Ishikawa (cell line): Measurements from ENCODE around the gene CLSTN2.

Experiments used
- CEBPB ChIP-seq: IDR thresholded peaks from 2 replicates; pipeline ENCODE4 v1.6.1; 2012
- CREB1 ChIP-seq: IDR thresholded peaks from 2 replicates; pipeline ENCODE4 v1.6.1; 2012; ENCODE audit warnings: low read depth
- EGR1 ChIP-seq: IDR thresholded peaks from 2 replicates; pipeline ENCODE4 v1.6.1; 2012
- EP300 ChIP-seq: IDR thresholded peaks from 2 replicates; pipeline ENCODE4 v1.6.1; 2012; ENCODE audit warnings: borderline replicate concordance
- FOXM1 ChIP-seq: IDR thresholded peaks from 2 replicates; pipeline ENCODE4 v1.6.1; 2012; ENCODE audit warnings: low read depth, borderline replicate concordance
- NFIC ChIP-seq: IDR thresholded peaks from 2 replicates; pipeline ENCODE4 v1.6.1; 2012
- RAD21 ChIP-seq: IDR thresholded peaks from 2 replicates; pipeline ENCODE4 v1.6.1; 2012; ENCODE audit warnings: low read depth
- TAF1 ChIP-seq: IDR thresholded peaks from 2 replicates; pipeline ENCODE4 v1.6.1; 2012; ENCODE audit warnings: low read depth, mild to moderate bottlenecking
- TCF12 ChIP-seq: IDR thresholded peaks from 2 replicates; pipeline ENCODE4 v1.6.1; 2012; ENCODE audit warnings: low read depth
- TEAD4 ChIP-seq: IDR thresholded peaks from 2 replicates; pipeline ENCODE4 v1.6.1; 2012
- YY1 ChIP-seq: IDR thresholded peaks from 2 replicates; pipeline ENCODE4 v1.6.1; 2012; ENCODE audit warnings: low read depth
- ZBTB7A ChIP-seq: IDR thresholded peaks from 2 replicates; pipeline ENCODE4 v1.6.1; 2012; ENCODE audit warnings: low read depth
- TF ChIP-seq, protein P1 (sequence below): IDR thresholded peaks from 2 replicates; pipeline ENCODE4 v1.6.1; 2012
- TF ChIP-seq, protein P2 (sequence below): IDR thresholded peaks from 2 replicates; pipeline ENCODE4 v1.6.1; 2012; ENCODE audit warnings: low read depth, mild to moderate bottlenecking
- TF ChIP-seq, protein P3 (sequence below): IDR thresholded peaks from 2 replicates; pipeline ENCODE4 v1.6.1; 2012

The CLSTN2 gene

DNA sequence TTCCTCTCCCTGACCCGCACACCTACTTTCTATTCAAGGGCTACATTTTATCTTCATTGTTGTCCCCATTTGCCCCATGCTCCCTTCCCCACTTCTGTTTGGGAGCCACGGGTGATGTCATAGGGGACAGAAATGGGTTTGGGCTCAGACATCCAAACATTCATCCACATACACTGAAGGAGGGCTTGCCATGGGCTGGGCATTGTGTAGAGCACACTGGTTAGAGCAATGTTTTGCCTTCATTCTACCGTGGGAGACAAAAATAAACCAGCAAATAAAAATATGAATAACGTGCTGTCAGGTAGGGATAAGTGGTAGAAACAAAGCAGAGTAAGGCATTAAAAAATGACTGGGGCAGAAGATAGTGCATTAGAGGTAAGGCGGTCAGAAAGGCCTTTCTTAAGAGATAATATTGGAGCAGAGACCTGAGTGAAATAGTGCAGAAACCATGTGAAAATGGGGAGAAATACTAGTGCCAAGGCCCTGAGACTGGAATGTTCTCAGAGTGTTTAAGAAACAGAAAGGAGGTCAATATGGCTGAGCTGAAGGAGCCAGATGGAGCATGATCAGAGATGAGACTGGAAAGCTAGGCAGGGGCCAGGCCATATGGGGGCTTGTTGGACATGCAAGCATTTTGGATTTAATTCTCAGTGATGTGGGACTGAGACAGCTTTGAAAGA lies 40.9 kb upstream of the CLSTN2 start:
- TF ChIP-seq EGR1 (no peak), ZBTB7A (no peak), CEBPB (no peak), YY1 (no peak), RAD21 (no peak), TAF1 (no peak), EP300 (no peak), TCF12 (no peak), NFIC (no peak), CREB1 (no peak), TEAD4 (no peak), FOXM1 (no peak)
- TF ChIP-seq, protein P1, sequence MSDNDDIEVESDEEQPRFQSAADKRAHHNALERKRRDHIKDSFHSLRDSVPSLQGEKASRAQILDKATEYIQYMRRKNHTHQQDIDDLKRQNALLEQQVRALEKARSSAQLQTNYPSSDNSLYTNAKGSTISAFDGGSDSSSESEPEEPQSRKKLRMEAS, result no peak
- TF ChIP-seq, protein P2, sequence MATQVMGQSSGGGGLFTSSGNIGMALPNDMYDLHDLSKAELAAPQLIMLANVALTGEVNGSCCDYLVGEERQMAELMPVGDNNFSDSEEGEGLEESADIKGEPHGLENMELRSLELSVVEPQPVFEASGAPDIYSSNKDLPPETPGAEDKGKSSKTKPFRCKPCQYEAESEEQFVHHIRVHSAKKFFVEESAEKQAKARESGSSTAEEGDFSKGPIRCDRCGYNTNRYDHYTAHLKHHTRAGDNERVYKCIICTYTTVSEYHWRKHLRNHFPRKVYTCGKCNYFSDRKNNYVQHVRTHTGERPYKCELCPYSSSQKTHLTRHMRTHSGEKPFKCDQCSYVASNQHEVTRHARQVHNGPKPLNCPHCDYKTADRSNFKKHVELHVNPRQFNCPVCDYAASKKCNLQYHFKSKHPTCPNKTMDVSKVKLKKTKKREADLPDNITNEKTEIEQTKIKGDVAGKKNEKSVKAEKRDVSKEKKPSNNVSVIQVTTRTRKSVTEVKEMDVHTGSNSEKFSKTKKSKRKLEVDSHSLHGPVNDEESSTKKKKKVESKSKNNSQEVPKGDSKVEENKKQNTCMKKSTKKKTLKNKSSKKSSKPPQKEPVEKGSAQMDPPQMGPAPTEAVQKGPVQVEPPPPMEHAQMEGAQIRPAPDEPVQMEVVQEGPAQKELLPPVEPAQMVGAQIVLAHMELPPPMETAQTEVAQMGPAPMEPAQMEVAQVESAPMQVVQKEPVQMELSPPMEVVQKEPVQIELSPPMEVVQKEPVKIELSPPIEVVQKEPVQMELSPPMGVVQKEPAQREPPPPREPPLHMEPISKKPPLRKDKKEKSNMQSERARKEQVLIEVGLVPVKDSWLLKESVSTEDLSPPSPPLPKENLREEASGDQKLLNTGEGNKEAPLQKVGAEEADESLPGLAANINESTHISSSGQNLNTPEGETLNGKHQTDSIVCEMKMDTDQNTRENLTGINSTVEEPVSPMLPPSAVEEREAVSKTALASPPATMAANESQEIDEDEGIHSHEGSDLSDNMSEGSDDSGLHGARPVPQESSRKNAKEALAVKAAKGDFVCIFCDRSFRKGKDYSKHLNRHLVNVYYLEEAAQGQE, result no peak
- TF ChIP-seq, protein P3, sequence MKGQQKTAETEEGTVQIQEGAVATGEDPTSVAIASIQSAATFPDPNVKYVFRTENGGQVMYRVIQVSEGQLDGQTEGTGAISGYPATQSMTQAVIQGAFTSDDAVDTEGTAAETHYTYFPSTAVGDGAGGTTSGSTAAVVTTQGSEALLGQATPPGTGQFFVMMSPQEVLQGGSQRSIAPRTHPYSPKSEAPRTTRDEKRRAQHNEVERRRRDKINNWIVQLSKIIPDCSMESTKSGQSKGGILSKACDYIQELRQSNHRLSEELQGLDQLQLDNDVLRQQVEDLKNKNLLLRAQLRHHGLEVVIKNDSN, result no peak

DNA sequence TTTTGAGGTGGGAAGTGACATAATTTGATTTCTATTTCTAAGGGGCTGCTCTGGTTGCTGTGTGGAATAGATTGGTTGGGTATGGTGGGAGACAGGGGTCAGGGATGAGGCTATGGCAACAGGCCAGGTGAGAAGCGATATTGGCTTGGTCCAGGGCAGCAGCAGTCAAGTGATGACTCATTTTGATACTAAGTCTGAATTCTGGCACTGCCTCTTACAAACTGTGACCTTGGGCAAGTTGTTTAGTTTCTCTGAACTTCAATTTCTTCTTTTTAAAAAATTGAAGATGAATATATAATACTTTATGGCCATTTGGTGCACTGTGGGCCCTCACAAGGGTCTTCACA lies 40.4 kb upstream of the CLSTN2 start:
- TF ChIP-seq FOXM1, result no peak

DNA sequence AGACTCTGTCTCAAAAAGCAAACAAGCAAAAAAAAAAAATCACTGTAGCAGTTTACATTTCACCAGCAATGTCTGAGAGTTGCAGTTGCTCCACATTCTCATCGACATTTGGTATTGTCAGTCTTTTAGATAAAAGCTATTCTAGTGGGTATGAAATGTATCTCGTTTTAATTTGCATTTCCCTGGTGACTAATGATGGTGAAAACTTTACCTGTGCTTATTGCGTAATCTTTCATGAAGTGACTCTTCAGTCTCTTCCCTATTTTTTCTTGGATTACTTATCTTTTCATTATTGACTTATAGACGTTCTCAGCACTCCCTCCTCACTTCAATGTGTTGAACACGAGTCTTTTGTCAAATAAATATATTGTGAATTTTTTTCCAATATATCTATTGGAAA lies 37.2 kb upstream of the CLSTN2 start:
- TF ChIP-seq YY1, result no peak
- no peak for TF ChIP-seq ZBTB7A
- TF ChIP-seq, protein P1, result no peak
- TF ChIP-seq TEAD4, result no peak
- TF ChIP-seq EP300, result no peak
- peak; percentile 63 for TF ChIP-seq CEBPB
- TF ChIP-seq, protein P3, result no peak
- no peak for TF ChIP-seq TAF1
- no peak for TF ChIP-seq FOXM1

DNA sequence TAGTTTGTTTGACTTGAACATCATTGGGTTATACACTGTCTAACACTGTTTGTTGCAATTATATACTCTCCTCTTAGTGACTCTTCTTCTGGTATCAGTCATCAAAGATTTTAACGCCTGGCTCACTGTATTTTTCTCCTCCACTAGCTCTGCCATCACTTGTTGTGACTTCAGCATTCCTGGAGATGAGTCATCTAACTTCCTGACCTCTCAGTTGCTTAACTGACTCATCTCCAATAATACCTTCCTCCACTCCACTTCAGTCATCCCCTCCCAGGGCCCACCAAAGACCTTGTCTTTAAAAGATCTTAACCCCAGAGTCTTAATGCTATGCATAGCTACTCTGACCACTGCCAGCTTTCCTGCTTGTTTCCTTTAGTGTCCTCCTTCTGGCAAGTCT lies 28.6 kb upstream of the CLSTN2 start:
- no peak for TF ChIP-seq CEBPB
- TF ChIP-seq EGR1, result no peak
- no peak for TF ChIP-seq EP300
- TF ChIP-seq YY1, result no peak
- no peak for TF ChIP-seq TCF12
- no peak for TF ChIP-seq FOXM1
- no peak for TF ChIP-seq NFIC
- no peak for TF ChIP-seq TAF1
- no peak for TF ChIP-seq TEAD4
- no peak for TF ChIP-seq ZBTB7A
- TF ChIP-seq, protein P2, result no peak
- TF ChIP-seq RAD21, result no peak
- TF ChIP-seq, protein P3, result no peak
- TF ChIP-seq, protein P1, result no peak
- no peak for TF ChIP-seq CREB1

DNA sequence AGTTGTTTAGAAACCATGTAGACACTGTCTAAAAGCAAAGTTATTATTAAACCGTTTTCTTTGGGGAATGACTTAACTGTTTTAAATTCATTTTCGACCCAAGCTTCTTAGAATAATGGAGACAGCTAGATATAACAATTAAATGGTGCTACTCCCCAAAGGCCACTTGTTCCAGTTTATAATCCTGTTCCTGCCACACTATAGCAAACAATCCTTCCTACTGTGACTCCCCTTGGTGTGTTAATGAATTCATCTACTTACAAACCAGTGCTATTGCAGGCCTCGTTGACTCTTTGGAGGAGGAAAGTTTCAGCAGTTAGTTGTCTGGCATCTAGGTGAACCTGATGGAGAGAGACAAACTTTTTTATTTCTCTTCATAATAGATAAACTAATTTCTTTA lies 25.2 kb upstream of the CLSTN2 start:
- no peak for TF ChIP-seq FOXM1

DNA sequence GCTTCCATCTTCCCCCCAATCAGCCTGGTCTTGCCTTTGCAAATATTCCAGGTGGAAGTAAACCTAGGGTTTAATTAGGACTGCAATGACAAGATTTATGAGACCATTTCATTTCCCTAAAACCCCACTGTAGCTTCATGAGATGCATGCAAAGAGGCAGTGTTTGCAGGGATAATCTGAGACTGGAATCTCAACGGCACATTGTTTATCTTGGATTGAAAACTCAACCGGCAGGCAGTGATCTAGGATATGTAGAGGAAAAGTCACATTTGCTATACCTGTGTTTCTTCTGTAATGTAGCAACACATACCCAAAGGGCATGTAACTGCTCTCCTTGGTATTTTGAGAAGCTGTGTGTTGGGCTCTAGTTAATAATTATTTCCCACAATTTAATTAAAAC lies 18.7 kb upstream of the CLSTN2 start:
- TF ChIP-seq ZBTB7A, result no peak
- no peak for TF ChIP-seq TEAD4
- no peak for TF ChIP-seq CEBPB
- no peak for TF ChIP-seq FOXM1
- no peak for TF ChIP-seq TAF1
- no peak for TF ChIP-seq YY1
- TF ChIP-seq CREB1, result no peak
- no peak for TF ChIP-seq EGR1
- TF ChIP-seq TCF12, result no peak
- TF ChIP-seq, protein P1, result no peak
- TF ChIP-seq, protein P2, result no peak
- no peak for TF ChIP-seq EP300
- TF ChIP-seq, protein P3, result no peak
- TF ChIP-seq RAD21, result no peak
- TF ChIP-seq NFIC, result no peak
